Measurements from ENCODE around the gene ABCC4. TPM values are rescaled to one million over a fixed set of nuclear protein-coding genes. Genes with fewer than 3 reads are reported as not detected.

ABCC4 gene
- total and polyA plus RNA-seq, 2 experiments from 2014 or later: 4.3 to 12.2 TPM

- Histone ChIP-seq H3F3A (replicated peaks; ENCODE audit: low read depth) (no peaks in the 10 kb centered on the region), H4K20me1 (replicated peaks; ENCODE audit: insufficient read depth) (no peaks in the 10 kb centered on the region), H3K4me3 (no peak overlapping the region), H3K36me3 (ENCODE audit: insufficient read depth) (no peaks in the 10 kb centered on the region), H2AFZ (no peak overlapping the region), H3K79me2 (replicated peaks; ENCODE audit: insufficient read depth) (no peaks in the 10 kb centered on the region), H3K9me2 (ENCODE audit: insufficient read depth) (no peaks in the 10 kb centered on the region), H3K4me2 (no peak overlapping the region), H3K27ac (ENCODE audit: low read depth) (no peak overlapping the region), H3K27me3 (ENCODE audit: insufficient read depth) (no peaks in the 10 kb centered on the region), H3K4me1 (ENCODE audit: insufficient read depth) (no peaks in the 10 kb centered on the region)
- DNase-seq (ENCODE audit: low spot score) (no peak), ATAC-seq (no peak)
- Mint-ChIP-seq H3K4me1 (no peaks in the 10 kb centered on the region), H3K9me3 (no peaks in the 10 kb centered on the region), H3K4me3 (no peak overlapping the region), H3K27ac (0 out of 2 replicates have a peak overlapping the region, but pooled peaks have one; percentile 3), H3K36me3 (ENCODE audit: low read depth) (no peaks in the 10 kb centered on the region), H3K27me3 (ENCODE audit: insufficient read depth, low read depth, poor library complexity) (peaks cover 4% of the 10 kb centered on the region)
- no peak for TF ChIP-seq JUNB (IDR thresholded peaks at IDR 0.05; ENCODE audit: unreplicated experiment)
- TF ChIP-seq STAT1 (IDR thresholded peaks at IDR 0.05; ENCODE audit: unreplicated experiment): no peak
- no peak for TF ChIP-seq EZH2phosphoT487 (IDR thresholded peaks at IDR 0.05; ENCODE audit: unreplicated experiment)
- TF ChIP-seq POLR2AphosphoS5 (IDR thresholded peaks at IDR 0.05; ENCODE audit: low read depth): no peak
- TF ChIP-seq, protein P1, sequence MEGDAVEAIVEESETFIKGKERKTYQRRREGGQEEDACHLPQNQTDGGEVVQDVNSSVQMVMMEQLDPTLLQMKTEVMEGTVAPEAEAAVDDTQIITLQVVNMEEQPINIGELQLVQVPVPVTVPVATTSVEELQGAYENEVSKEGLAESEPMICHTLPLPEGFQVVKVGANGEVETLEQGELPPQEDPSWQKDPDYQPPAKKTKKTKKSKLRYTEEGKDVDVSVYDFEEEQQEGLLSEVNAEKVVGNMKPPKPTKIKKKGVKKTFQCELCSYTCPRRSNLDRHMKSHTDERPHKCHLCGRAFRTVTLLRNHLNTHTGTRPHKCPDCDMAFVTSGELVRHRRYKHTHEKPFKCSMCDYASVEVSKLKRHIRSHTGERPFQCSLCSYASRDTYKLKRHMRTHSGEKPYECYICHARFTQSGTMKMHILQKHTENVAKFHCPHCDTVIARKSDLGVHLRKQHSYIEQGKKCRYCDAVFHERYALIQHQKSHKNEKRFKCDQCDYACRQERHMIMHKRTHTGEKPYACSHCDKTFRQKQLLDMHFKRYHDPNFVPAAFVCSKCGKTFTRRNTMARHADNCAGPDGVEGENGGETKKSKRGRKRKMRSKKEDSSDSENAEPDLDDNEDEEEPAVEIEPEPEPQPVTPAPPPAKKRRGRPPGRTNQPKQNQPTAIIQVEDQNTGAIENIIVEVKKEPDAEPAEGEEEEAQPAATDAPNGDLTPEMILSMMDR (conservative IDR thresholded peaks at IDR 0.05; ENCODE audit: low read depth in 2 of 2): no peak
- TF ChIP-seq, protein P2, sequence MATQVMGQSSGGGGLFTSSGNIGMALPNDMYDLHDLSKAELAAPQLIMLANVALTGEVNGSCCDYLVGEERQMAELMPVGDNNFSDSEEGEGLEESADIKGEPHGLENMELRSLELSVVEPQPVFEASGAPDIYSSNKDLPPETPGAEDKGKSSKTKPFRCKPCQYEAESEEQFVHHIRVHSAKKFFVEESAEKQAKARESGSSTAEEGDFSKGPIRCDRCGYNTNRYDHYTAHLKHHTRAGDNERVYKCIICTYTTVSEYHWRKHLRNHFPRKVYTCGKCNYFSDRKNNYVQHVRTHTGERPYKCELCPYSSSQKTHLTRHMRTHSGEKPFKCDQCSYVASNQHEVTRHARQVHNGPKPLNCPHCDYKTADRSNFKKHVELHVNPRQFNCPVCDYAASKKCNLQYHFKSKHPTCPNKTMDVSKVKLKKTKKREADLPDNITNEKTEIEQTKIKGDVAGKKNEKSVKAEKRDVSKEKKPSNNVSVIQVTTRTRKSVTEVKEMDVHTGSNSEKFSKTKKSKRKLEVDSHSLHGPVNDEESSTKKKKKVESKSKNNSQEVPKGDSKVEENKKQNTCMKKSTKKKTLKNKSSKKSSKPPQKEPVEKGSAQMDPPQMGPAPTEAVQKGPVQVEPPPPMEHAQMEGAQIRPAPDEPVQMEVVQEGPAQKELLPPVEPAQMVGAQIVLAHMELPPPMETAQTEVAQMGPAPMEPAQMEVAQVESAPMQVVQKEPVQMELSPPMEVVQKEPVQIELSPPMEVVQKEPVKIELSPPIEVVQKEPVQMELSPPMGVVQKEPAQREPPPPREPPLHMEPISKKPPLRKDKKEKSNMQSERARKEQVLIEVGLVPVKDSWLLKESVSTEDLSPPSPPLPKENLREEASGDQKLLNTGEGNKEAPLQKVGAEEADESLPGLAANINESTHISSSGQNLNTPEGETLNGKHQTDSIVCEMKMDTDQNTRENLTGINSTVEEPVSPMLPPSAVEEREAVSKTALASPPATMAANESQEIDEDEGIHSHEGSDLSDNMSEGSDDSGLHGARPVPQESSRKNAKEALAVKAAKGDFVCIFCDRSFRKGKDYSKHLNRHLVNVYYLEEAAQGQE (IDR thresholded peaks at IDR 0.05; ENCODE audit: unreplicated experiment): no peak
- no peak for TF ChIP-seq NANOG (IDR thresholded peaks at IDR 0.05; ENCODE audit: borderline replicate concordance)
- no peak for TF ChIP-seq EZH2 (IDR thresholded peaks at IDR 0.05; ENCODE audit: low read depth, unreplicated experiment)
- no peak for TF ChIP-seq CREB1 (CRISPR knock-in tag; IDR thresholded peaks at IDR 0.05; ENCODE audit: low read depth)
- no peak for TF ChIP-seq ZNF114 (CRISPR knock-in tag; IDR thresholded peaks at IDR 0.05)
- TF ChIP-seq ZNF462 (CRISPR knock-in tag; IDR thresholded peaks at IDR 0.05): no peak
- TF ChIP-seq ETS1 (IDR thresholded peaks at IDR 0.05): no peak
- no peak for TF ChIP-seq ZNF331 (CRISPR knock-in tag; IDR thresholded peaks at IDR 0.05; ENCODE audit: low read depth)
Measured at GRCh38 chr13:95023405-95023804, 277.8 kb downstream of the ABCC4 start.
